ENCODE measurements around the gene CCDC60.

DNA sequence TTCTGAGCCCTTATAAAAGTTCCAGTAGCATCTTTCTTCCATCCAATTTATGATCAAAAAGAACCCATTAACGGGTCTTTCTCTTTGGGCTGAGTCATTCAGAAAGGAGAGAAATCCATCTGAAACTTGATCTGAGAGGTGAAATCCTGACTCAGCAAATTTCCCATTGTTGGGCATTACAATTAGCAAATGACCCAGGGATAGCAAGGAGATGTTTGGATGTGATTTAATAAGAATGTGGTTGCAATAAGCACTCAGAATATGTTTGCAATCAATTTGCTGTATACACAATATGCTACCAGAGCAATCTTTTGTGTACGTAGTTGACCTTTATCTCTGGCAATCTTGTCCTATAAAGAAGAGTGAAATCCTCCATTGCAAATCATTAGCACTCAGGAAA, 122.7 kb downstream of the CCDC60 start:
- TF ChIP-seq POLR2AphosphoS5 (IDR thresholded peaks at IDR 0.05; ENCODE audit: low read depth, low read length) (no peak), EZH2phosphoT487 (IDR thresholded peaks at IDR 0.05; ENCODE audit: borderline replicate concordance) (no peak), EGR1 (IDR thresholded peaks at IDR 0.05; ENCODE audit: low read depth) (no peak), EZH2 (IDR thresholded peaks at IDR 0.05) (no peak)
- TF ChIP-seq, protein P1, sequence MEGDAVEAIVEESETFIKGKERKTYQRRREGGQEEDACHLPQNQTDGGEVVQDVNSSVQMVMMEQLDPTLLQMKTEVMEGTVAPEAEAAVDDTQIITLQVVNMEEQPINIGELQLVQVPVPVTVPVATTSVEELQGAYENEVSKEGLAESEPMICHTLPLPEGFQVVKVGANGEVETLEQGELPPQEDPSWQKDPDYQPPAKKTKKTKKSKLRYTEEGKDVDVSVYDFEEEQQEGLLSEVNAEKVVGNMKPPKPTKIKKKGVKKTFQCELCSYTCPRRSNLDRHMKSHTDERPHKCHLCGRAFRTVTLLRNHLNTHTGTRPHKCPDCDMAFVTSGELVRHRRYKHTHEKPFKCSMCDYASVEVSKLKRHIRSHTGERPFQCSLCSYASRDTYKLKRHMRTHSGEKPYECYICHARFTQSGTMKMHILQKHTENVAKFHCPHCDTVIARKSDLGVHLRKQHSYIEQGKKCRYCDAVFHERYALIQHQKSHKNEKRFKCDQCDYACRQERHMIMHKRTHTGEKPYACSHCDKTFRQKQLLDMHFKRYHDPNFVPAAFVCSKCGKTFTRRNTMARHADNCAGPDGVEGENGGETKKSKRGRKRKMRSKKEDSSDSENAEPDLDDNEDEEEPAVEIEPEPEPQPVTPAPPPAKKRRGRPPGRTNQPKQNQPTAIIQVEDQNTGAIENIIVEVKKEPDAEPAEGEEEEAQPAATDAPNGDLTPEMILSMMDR (IDR thresholded peaks at IDR 0.05 in 2 of 3, conservative IDR thresholded peaks at IDR 0.05 in 1 of 3; ENCODE audit: borderline replicate concordance in 1 of 3, insufficient read depth in 1 of 3, low read depth in 2 of 3, low read length in 2 of 3): no peak

Data from HCT116 (cell line).